ENCODE measurements around the gene PNPLA6.

The PNPLA6 gene

DNA sequence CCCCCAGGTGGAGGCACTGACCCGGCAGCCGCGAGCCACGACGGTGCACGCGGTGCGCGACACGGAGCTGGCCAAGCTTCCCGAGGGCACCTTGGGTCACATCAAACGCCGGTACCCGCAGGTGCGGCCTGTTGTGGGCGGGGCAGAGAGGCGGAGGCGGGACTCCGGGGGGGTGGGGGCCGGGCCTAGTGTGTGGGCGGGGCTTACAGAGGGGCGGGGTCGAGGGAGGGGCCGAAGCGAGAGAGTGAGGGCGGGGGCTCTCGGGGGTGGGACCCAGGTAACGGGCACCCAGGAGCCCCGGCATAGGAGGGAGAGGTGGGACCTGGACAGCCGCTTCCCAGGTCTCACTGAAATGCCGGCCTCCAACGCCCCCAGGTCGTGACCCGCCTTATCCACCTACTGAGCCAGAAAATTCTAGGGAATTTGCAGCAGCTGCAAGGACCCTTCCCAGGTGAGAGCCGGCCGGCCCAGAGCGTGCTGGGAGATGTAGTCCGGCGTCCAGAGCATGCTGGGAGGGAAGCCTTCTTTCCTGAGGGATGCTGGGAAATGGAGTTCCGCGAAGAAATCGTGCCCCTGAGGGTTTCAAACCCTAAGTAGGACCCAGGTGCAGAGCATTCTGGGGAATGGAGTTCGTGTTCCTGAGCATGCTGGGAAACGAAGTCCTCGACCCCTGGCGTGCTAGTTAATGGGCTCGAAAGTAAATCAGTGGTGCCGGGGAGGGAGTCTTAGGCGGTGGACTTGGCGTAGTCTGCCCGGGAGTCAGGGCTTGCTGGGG, 15.7 kb downstream of the PNPLA6 start:
- Histone ChIP-seq H3K27me3 (ENCODE audit: insufficient read depth, low read length, poor library complexity) (no peaks in the 10 kb centered on the region), H2BK5ac (ENCODE audit: low read length) (no peak overlapping the region), H2BK120ac (ENCODE audit: low read depth, low read length) (no peak overlapping the region), H3K9ac (ENCODE audit: low read length) (no peak overlapping the region), H3K27ac (ENCODE audit: low read depth, low read length) (no peak overlapping the region), H3K4me1 (ENCODE audit: control insufficient read depth, low read depth, low read length) (no peaks in the 10 kb centered on the region), H3K4me2 (ENCODE audit: low read length) (peak overlapping the region; percentile 36), H3K23ac (ENCODE audit: low read length) (no peak overlapping the region), H3K79me1 (ENCODE audit: low read length) (no peaks in the 10 kb centered on the region), H4K5ac (ENCODE audit: low read length) (no peak overlapping the region), H3K56ac (ENCODE audit: low read length) (peak overlapping the region; percentile 25), H3K4ac (ENCODE audit: low read depth, low read length) (no peak overlapping the region), H3K36me3 (ENCODE audit: control insufficient read depth, insufficient read depth, low read length) (no peaks in the 10 kb centered on the region), H2BK15ac (replicated peaks; ENCODE audit: low read depth) (no peak overlapping the region), H4K8ac (ENCODE audit: low read depth, low read length) (no peak overlapping the region), H3K4me3 (ENCODE audit: low read length) (no peak overlapping the region), H2AK5ac (ENCODE audit: low read length) (no peak overlapping the region), H3K18ac (ENCODE audit: low read length) (no peak overlapping the region), H3K79me2 (ENCODE audit: control insufficient read depth, insufficient read depth, low read length) (no peaks in the 10 kb centered on the region)
- DNase-seq: peak; percentile 99
- WGBS (ENCODE audit: extremely low coverage, insufficient coverage, low lambda C conversion rate): no CpG with 5 or more reads among the region's 51 CpGs

DNA sequence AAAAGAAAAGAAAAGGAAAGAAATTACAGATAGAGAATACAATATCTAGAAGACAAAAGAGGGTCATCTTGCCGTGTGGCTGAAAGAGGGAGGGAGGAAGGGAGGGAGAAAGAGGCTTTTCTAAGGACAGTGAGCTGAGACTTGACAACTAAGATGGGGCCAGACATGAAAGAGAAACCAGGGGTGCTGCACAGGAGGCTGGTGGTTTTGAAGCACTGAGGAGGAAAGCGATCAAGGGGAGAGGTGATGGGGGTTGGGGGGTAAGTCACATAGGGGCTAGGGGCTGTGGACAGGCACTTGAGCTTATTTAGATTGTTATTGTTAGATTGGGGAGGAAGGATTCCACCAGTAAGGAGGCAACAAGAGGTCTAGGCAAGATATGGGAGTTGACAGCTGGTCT, 17.3 kb downstream of the PNPLA6 start:
- H3K27me3 ChIP-seq (ENCODE audit: insufficient read depth, low read length, poor library complexity): no peaks in the 10 kb centered on the region
- no peak overlapping the region for H3K4me3 ChIP-seq (ENCODE audit: low read length)
- H3K79me1 ChIP-seq (ENCODE audit: low read length): no peaks in the 10 kb centered on the region
- WGBS (ENCODE audit: extremely low coverage, insufficient coverage, low lambda C conversion rate): no CpG with 5 or more reads among the region's 2 CpGs
- H2BK5ac ChIP-seq (ENCODE audit: low read length): no peak overlapping the region
- no peaks in the 10 kb centered on the region for H3K4me1 ChIP-seq (ENCODE audit: control insufficient read depth, low read depth, low read length)
- no peaks in the 10 kb centered on the region for H3K79me2 ChIP-seq (ENCODE audit: control insufficient read depth, insufficient read depth, low read length)
- no peak overlapping the region for H3K27ac ChIP-seq (ENCODE audit: low read depth, low read length)
- peaks cover 1% of the 10 kb centered on the region for H3K36me3 ChIP-seq (ENCODE audit: control insufficient read depth, insufficient read depth, low read length)
- no peak overlapping the region for H3K56ac ChIP-seq (ENCODE audit: low read length)
- DNase-seq: no peak
- no peak overlapping the region for H3K4ac ChIP-seq (ENCODE audit: low read depth, low read length)
- no peak overlapping the region for H3K23ac ChIP-seq (ENCODE audit: low read length)
- H2BK15ac ChIP-seq (replicated peaks; ENCODE audit: low read depth): no peak overlapping the region
- H3K9ac ChIP-seq (ENCODE audit: low read length): no peak overlapping the region
- H4K5ac ChIP-seq (ENCODE audit: low read length): no peak overlapping the region
- H4K8ac ChIP-seq (ENCODE audit: low read depth, low read length): no peak overlapping the region
- no peak overlapping the region for H2BK120ac ChIP-seq (ENCODE audit: low read depth, low read length)
- H2AK5ac ChIP-seq (ENCODE audit: low read length): no peak overlapping the region
- no peak overlapping the region for H3K4me2 ChIP-seq (ENCODE audit: low read length)
- H3K18ac ChIP-seq (ENCODE audit: low read length): no peak overlapping the region

DNA sequence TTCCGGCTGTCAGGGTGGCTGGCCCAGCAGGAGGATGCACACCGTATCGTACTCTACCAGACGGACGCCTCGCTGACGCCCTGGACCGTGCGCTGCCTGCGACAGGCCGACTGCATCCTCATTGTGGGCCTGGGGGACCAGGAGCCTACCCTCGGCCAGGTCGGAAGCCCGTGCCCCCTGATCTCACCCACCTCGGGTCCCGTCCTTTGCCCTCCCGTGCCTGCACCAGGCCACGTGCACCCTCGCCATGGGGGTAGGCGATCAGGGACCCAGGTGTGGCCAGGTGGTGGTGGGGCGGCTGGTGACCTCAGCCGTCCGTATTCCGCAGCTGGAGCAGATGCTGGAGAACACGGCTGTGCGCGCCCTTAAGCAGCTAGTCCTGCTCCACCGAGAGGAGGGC, 19.0 kb downstream of the PNPLA6 start:
- no CpG with 5 or more reads among the region's 28 CpGs for WGBS (ENCODE audit: extremely low coverage, insufficient coverage, low lambda C conversion rate)
- Histone ChIP-seq H3K79me2 (ENCODE audit: control insufficient read depth, insufficient read depth, low read length) (no peaks in the 10 kb centered on the region), H2BK15ac (replicated peaks; ENCODE audit: low read depth) (no peak overlapping the region), H4K5ac (ENCODE audit: low read length) (no peak overlapping the region), H2BK5ac (ENCODE audit: low read length) (no peak overlapping the region), H3K27me3 (ENCODE audit: insufficient read depth, low read length, poor library complexity) (no peaks in the 10 kb centered on the region), H3K4me2 (ENCODE audit: low read length) (no peak overlapping the region), H3K36me3 (ENCODE audit: control insufficient read depth, insufficient read depth, low read length) (peaks cover 2% of the 10 kb centered on the region), H3K4me1 (ENCODE audit: control insufficient read depth, low read depth, low read length) (no peaks in the 10 kb centered on the region), H3K56ac (ENCODE audit: low read length) (no peak overlapping the region), H3K9ac (ENCODE audit: low read length) (no peak overlapping the region), H2BK120ac (ENCODE audit: low read depth, low read length) (no peak overlapping the region), H3K23ac (ENCODE audit: low read length) (no peak overlapping the region), H3K27ac (ENCODE audit: low read depth, low read length) (no peak overlapping the region), H2AK5ac (ENCODE audit: low read length) (no peak overlapping the region), H3K18ac (ENCODE audit: low read length) (no peak overlapping the region), H4K8ac (ENCODE audit: low read depth, low read length) (no peak overlapping the region), H3K4me3 (ENCODE audit: low read length) (no peak overlapping the region), H3K79me1 (ENCODE audit: low read length) (no peaks in the 10 kb centered on the region), H3K4ac (ENCODE audit: low read depth, low read length) (no peak overlapping the region)
- DNase-seq: no peak

DNA sequence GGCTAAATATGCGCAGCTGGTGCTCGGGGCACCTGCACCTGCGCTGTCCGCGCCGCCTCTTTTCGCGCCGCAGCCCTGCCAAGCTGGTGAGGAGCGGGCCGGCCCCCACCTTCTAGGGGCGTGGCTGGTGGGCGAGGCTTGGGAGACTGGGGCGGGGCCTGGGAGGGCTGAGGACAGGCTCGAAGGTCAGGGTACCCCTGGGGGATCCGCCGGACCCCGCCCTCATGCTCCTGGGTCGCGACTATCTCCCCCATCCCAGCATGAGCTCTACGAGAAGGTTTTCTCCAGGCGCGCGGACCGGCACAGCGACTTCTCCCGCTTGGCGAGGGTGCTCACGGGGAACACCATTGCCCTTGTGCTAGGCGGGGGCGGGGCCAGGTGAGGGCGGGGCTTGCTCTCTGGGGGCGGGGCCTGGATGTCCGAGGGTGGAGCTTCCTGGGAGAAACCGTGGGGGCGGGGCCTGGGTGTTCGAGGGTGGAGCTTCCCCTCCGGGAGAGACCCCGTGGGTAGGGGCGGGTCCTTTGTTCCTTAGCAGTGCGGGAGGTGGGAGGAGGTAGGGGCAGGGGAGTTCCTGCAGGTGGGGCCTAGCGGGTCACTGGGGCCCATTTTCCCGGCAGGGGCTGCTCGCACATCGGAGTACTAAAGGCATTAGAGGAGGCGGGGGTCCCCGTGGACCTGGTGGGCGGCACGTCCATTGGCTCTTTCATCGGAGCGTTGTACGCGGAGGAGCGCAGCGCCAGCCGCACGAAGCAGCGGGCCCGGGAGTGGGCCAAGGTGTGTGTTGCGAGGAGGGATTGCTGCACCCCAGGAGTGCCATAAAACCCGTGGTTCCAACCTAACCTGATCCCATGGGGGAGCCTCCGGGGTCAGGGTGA, 19.7 kb downstream of the PNPLA6 start:
- H2BK120ac ChIP-seq (ENCODE audit: low read depth, low read length): no peak overlapping the region
- H3K23ac ChIP-seq (ENCODE audit: low read length): no peak overlapping the region
- H3K4me1 ChIP-seq (ENCODE audit: control insufficient read depth, low read depth, low read length): no peaks in the 10 kb centered on the region
- no peak overlapping the region for H3K4me3 ChIP-seq (ENCODE audit: low read length)
- H3K18ac ChIP-seq (ENCODE audit: low read length): no peak overlapping the region
- H2BK15ac ChIP-seq (replicated peaks; ENCODE audit: low read depth): no peak overlapping the region
- H3K4ac ChIP-seq (ENCODE audit: low read depth, low read length): no peak overlapping the region
- no peaks in the 10 kb centered on the region for H3K79me1 ChIP-seq (ENCODE audit: low read length)
- H3K79me2 ChIP-seq (ENCODE audit: control insufficient read depth, insufficient read depth, low read length): no peaks in the 10 kb centered on the region
- H3K27ac ChIP-seq (ENCODE audit: low read depth, low read length): no peak overlapping the region
- no peak overlapping the region for H3K4me2 ChIP-seq (ENCODE audit: low read length)
- H3K56ac ChIP-seq (ENCODE audit: low read length): peak overlapping the region; percentile 25
- DNase-seq: peak; percentile 66
- no peaks in the 10 kb centered on the region for H3K27me3 ChIP-seq (ENCODE audit: insufficient read depth, low read length, poor library complexity)
- H3K9ac ChIP-seq (ENCODE audit: low read length): no peak overlapping the region
- WGBS (ENCODE audit: extremely low coverage, insufficient coverage, low lambda C conversion rate): no CpG with 5 or more reads among the region's 62 CpGs
- H3K36me3 ChIP-seq (ENCODE audit: control insufficient read depth, insufficient read depth, low read length): peaks cover 2% of the 10 kb centered on the region
- H4K8ac ChIP-seq (ENCODE audit: low read depth, low read length): no peak overlapping the region
- H4K5ac ChIP-seq (ENCODE audit: low read length): no peak overlapping the region
- no peak overlapping the region for H2BK5ac ChIP-seq (ENCODE audit: low read length)
- no peak overlapping the region for H2AK5ac ChIP-seq (ENCODE audit: low read length)

DNA sequence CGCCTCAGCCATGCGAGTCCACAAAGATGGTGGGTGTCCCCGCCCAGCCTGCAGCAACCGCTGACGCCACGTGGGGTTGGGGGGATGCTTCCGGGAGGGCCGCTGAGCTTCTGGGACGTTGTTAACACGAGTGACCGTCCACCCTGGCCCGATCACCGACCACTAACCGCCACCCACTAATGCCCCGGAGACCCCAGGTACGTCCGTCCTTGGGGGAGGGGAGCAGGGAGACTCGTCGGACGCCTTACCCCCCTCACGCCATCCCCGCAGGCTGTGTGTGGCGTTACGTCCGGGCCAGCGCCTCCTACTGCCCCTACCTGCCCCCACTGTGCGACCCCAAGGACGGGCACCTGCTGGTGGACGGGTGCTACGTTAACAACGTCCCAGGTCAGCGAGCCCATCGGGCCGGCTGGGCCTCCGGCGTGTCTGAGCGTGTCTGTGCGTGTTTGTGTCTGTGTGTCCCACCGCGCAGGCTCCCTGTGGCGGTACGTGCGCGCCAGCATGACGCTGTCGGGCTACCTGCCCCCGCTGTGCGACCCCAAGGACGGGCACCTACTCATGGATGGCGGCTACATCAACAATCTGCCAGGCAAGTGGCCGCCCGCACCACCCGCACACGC, 21.3 kb downstream of the PNPLA6 start:
- no peak overlapping the region for H3K4ac ChIP-seq (ENCODE audit: low read depth, low read length)
- WGBS (ENCODE audit: extremely low coverage, insufficient coverage, low lambda C conversion rate): no CpG with 5 or more reads among the region's 54 CpGs
- H4K5ac ChIP-seq (ENCODE audit: low read length): no peak overlapping the region
- no peak for DNase-seq
- H3K23ac ChIP-seq (ENCODE audit: low read length): no peak overlapping the region
- H3K27ac ChIP-seq (ENCODE audit: low read depth, low read length): no peak overlapping the region
- no peak overlapping the region for H3K4me2 ChIP-seq (ENCODE audit: low read length)
- H3K9ac ChIP-seq (ENCODE audit: low read length): no peak overlapping the region
- H3K18ac ChIP-seq (ENCODE audit: low read length): no peak overlapping the region
- H3K4me1 ChIP-seq (ENCODE audit: control insufficient read depth, low read depth, low read length): no peaks in the 10 kb centered on the region
- H4K8ac ChIP-seq (ENCODE audit: low read depth, low read length): no peak overlapping the region
- H3K79me2 ChIP-seq (ENCODE audit: control insufficient read depth, insufficient read depth, low read length): no peaks in the 10 kb centered on the region
- H3K36me3 ChIP-seq (ENCODE audit: control insufficient read depth, insufficient read depth, low read length): peaks cover 2% of the 10 kb centered on the region
- H3K27me3 ChIP-seq (ENCODE audit: insufficient read depth, low read length, poor library complexity): no peaks in the 10 kb centered on the region
- H3K79me1 ChIP-seq (ENCODE audit: low read length): no peaks in the 10 kb centered on the region
- no peak overlapping the region for H2BK120ac ChIP-seq (ENCODE audit: low read depth, low read length)
- no peak overlapping the region for H3K4me3 ChIP-seq (ENCODE audit: low read length)
- no peak overlapping the region for H2BK15ac ChIP-seq (replicated peaks; ENCODE audit: low read depth)
- H2BK5ac ChIP-seq (ENCODE audit: low read length): no peak overlapping the region
- no peak overlapping the region for H3K56ac ChIP-seq (ENCODE audit: low read length)
- H2AK5ac ChIP-seq (ENCODE audit: low read length): no peak overlapping the region

Measured in mesendoderm (in vitro differentiated cells).